ENCODE results near the gene KCNC1.

KCNC1 gene

GRCh38 chr11:17770917-17771316 lies 36.3 kb downstream of the KCNC1 start:
- DNase-seq (ENCODE audit: low read depth, low spot score), result no peak
- Histone ChIP-seq H3K36me3 (ENCODE audit: insufficient read depth, low read length) (no peaks in the 10 kb centered on the region), H3K27ac (no peak overlapping the region), H3K9me3 (ENCODE audit: low read depth, low read length) (no peaks in the 10 kb centered on the region), H3K4me3 (no peak overlapping the region), H3K9ac (ENCODE audit: insufficient read length) (no peak overlapping the region)
- no peak for TF ChIP-seq EZH2 (IDR thresholded peaks at IDR 0.05)
- TF ChIP-seq FOXP2 (optimal IDR thresholded peaks at IDR 0.05; ENCODE audit: control extremely low read depth, extremely low read length, insufficient read depth), result no peak
- no peak for TF ChIP-seq POLR2AphosphoS5 (IDR thresholded peaks at IDR 0.05; ENCODE audit: borderline replicate concordance, low read depth, low read length)

- DNase-seq (ENCODE audit: low read depth, low spot score), result no peak
- Histone ChIP-seq H3K27ac (no peak overlapping the region), H3K4me3 (no peak overlapping the region), H3K36me3 (ENCODE audit: insufficient read depth, low read length) (no peaks in the 10 kb centered on the region), H3K9ac (ENCODE audit: insufficient read length) (no peak overlapping the region), H3K9me3 (ENCODE audit: low read depth, low read length) (no peaks in the 10 kb centered on the region)
- no peak for TF ChIP-seq FOXP2 (optimal IDR thresholded peaks at IDR 0.05; ENCODE audit: control extremely low read depth, extremely low read length, insufficient read depth)
Observed at GRCh38 chr11:17771415-17771814, 36.8 kb downstream of the KCNC1 start.

- no peak overlapping the region for H3K27ac ChIP-seq
- H3K36me3 ChIP-seq (ENCODE audit: insufficient read depth, low read length), result no peaks in the 10 kb centered on the region
- H3K9ac ChIP-seq (ENCODE audit: insufficient read length), result no peak overlapping the region
- DNase-seq (ENCODE audit: low read depth, low spot score), result no peak
- no peak overlapping the region for H3K4me3 ChIP-seq
- H3K9me3 ChIP-seq (ENCODE audit: low read depth, low read length), result no peaks in the 10 kb centered on the region
- TF ChIP-seq POLR2AphosphoS5 (IDR thresholded peaks at IDR 0.05; ENCODE audit: borderline replicate concordance, low read depth, low read length), result no peak
- TF ChIP-seq FOXP2 (optimal IDR thresholded peaks at IDR 0.05; ENCODE audit: control extremely low read depth, extremely low read length, insufficient read depth), result no peak
- TF ChIP-seq EZH2 (IDR thresholded peaks at IDR 0.05), result no peak
Observed at GRCh38 chr11:17771841-17772401, 37.3 kb downstream of the KCNC1 start.

- no peak overlapping the region for H3K27ac ChIP-seq
- H3K36me3 ChIP-seq (ENCODE audit: insufficient read depth, low read length), result no peaks in the 10 kb centered on the region
- H3K9ac ChIP-seq (ENCODE audit: insufficient read length), result no peak overlapping the region
- no peak for DNase-seq (ENCODE audit: low read depth, low spot score)
- no peak overlapping the region for H3K4me3 ChIP-seq
- TF ChIP-seq EZH2 (IDR thresholded peaks at IDR 0.05) (no peak), POLR2AphosphoS5 (IDR thresholded peaks at IDR 0.05; ENCODE audit: borderline replicate concordance, low read depth, low read length) (no peak), FOXP2 (optimal IDR thresholded peaks at IDR 0.05; ENCODE audit: control extremely low read depth, extremely low read length, insufficient read depth) (no peak)
- H3K9me3 ChIP-seq (ENCODE audit: low read depth, low read length), result no peaks in the 10 kb centered on the region
Observed at GRCh38 chr11:17772704-17773600, 38.4 kb downstream of the KCNC1 start.

- H3K9ac ChIP-seq (ENCODE audit: insufficient read length), result no peak overlapping the region
- H3K27ac ChIP-seq, result no peak overlapping the region
- no peak overlapping the region for H3K4me3 ChIP-seq
- TF ChIP-seq POLR2AphosphoS5 (IDR thresholded peaks at IDR 0.05; ENCODE audit: borderline replicate concordance, low read depth, low read length) (no peak), EZH2 (IDR thresholded peaks at IDR 0.05) (no peak), FOXP2 (optimal IDR thresholded peaks at IDR 0.05; ENCODE audit: control extremely low read depth, extremely low read length, insufficient read depth) (no peak)
- H3K9me3 ChIP-seq (ENCODE audit: low read depth, low read length), result no peaks in the 10 kb centered on the region
- H3K36me3 ChIP-seq (ENCODE audit: insufficient read depth, low read length), result no peaks in the 10 kb centered on the region
- DNase-seq (ENCODE audit: low read depth, low spot score), result no peak
Observed at GRCh38 chr11:17773674-17774073, 39.1 kb downstream of the KCNC1 start.

GRCh38 chr11:17774232-17775034 lies 39.9 kb downstream of the KCNC1 start:
- Histone ChIP-seq H3K36me3 (ENCODE audit: insufficient read depth, low read length) (no peaks in the 10 kb centered on the region), H3K9ac (ENCODE audit: insufficient read length) (no peak overlapping the region), H3K27ac (no peak overlapping the region), H3K4me3 (no peak overlapping the region), H3K9me3 (ENCODE audit: low read depth, low read length) (no peaks in the 10 kb centered on the region)
- no peak for DNase-seq (ENCODE audit: low read depth, low spot score)
- no peak for TF ChIP-seq EZH2 (IDR thresholded peaks at IDR 0.05)
- TF ChIP-seq FOXP2 (optimal IDR thresholded peaks at IDR 0.05; ENCODE audit: control extremely low read depth, extremely low read length, insufficient read depth), result no peak
- TF ChIP-seq POLR2AphosphoS5 (IDR thresholded peaks at IDR 0.05; ENCODE audit: borderline replicate concordance, low read depth, low read length), result no peak

GRCh38 chr11:17775035-17775348 lies 40.4 kb downstream of the KCNC1 start:
- DNase-seq (ENCODE audit: low read depth, low spot score), result no peak
- TF ChIP-seq FOXP2 (optimal IDR thresholded peaks at IDR 0.05; ENCODE audit: control extremely low read depth, extremely low read length, insufficient read depth) (no peak), EZH2 (IDR thresholded peaks at IDR 0.05) (no peak), POLR2AphosphoS5 (IDR thresholded peaks at IDR 0.05; ENCODE audit: borderline replicate concordance, low read depth, low read length) (no peak)
- Histone ChIP-seq H3K4me3 (no peak overlapping the region), H3K9ac (ENCODE audit: insufficient read length) (no peak overlapping the region), H3K9me3 (ENCODE audit: low read depth, low read length) (no peaks in the 10 kb centered on the region), H3K36me3 (ENCODE audit: insufficient read depth, low read length) (no peaks in the 10 kb centered on the region), H3K27ac (no peak overlapping the region)

- DNase-seq (ENCODE audit: low read depth, low spot score), result no peak
- Histone ChIP-seq H3K9me3 (ENCODE audit: low read depth, low read length) (no peaks in the 10 kb centered on the region), H3K36me3 (ENCODE audit: insufficient read depth, low read length) (no peaks in the 10 kb centered on the region), H3K9ac (ENCODE audit: insufficient read length) (no peak overlapping the region), H3K4me3 (no peak overlapping the region), H3K27ac (no peak overlapping the region)
- TF ChIP-seq FOXP2 (optimal IDR thresholded peaks at IDR 0.05; ENCODE audit: control extremely low read depth, extremely low read length, insufficient read depth), result no peak
- TF ChIP-seq EZH2 (IDR thresholded peaks at IDR 0.05), result no peak
- TF ChIP-seq POLR2AphosphoS5 (IDR thresholded peaks at IDR 0.05; ENCODE audit: borderline replicate concordance, low read depth, low read length), result no peak
Observed at GRCh38 chr11:17775507-17776211, 41.1 kb downstream of the KCNC1 start.

Data from SK-N-MC (cell line).